ENCODE results near the gene TNS2. TPM values are rescaled to one million over a fixed set of nuclear protein-coding genes. Genes with fewer than 3 reads are reported as not detected.

Gene TNS2
- total and polyA plus RNA-seq, 10 of the 15 experiments (the other 5 are each of a cell fraction or from before 2014, with no cell fraction given) = 0.03 to 0.72 (median 0.16) TPM; not detected in 4

GRCh38 chr12:53086361-53086760 lies 36.5 kb downstream of the TNS2 start (continued):
- TF ChIP-seq ZBTB33 (IDR thresholded peaks at IDR 0.05) (no peak), RELA (IDR thresholded peaks at IDR 0.05; ENCODE audit: borderline replicate concordance, partially characterized antibody) (no peak)
- TF ChIP-seq, protein P1, sequence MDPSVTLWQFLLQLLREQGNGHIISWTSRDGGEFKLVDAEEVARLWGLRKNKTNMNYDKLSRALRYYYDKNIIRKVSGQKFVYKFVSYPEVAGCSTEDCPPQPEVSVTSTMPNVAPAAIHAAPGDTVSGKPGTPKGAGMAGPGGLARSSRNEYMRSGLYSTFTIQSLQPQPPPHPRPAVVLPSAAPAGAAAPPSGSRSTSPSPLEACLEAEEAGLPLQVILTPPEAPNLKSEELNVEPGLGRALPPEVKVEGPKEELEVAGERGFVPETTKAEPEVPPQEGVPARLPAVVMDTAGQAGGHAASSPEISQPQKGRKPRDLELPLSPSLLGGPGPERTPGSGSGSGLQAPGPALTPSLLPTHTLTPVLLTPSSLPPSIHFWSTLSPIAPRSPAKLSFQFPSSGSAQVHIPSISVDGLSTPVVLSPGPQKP (IDR thresholded peaks at IDR 0.05; ENCODE audit: low read depth, low read length) = no peak
- TF ChIP-seq, protein P2, sequence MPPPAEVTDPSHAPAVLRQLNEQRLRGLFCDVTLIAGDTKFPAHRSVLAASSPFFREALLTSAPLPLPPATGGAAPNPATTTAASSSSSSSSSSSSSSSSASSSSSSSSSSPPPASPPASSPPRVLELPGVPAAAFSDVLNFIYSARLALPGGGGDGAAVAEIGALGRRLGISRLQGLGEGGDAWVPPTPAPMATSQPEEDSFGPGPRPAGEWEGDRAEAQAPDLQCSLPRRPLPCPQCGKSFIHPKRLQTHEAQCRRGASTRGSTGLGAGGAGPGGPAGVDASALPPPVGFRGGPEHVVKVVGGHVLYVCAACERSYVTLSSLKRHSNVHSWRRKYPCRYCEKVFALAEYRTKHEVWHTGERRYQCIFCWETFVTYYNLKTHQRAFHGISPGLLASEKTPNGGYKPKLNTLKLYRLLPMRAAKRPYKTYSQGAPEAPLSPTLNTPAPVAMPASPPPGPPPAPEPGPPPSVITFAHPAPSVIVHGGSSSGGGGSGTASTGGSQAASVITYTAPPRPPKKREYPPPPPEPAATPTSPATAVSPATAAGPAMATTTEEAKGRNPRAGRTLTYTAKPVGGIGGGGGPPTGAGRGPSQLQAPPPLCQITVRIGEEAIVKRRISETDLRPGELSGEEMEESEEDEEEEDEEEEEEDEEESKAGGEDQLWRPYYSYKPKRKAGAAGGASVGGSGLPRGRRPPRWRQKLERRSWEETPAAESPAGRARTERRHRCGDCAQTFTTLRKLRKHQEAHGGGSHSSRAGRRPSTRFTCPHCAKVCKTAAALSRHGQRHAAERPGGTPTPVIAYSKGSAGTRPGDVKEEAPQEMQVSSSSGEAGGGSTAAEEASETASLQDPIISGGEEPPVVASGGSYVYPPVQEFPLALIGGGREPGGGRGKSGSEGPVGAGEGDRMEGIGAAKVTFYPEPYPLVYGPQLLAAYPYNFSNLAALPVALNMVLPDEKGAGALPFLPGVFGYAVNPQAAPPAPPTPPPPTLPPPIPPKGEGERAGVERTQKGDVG (CRISPR knock-in tag; IDR thresholded peaks at IDR 0.05) = no peak

- H3K9me3 ChIP-seq (replicated peaks; ENCODE audit: control insufficient read depth, insufficient read depth, low read length) = no peaks in the 10 kb centered on the region
- no peaks in the 10 kb centered on the region for H3K36me3 ChIP-seq (ENCODE audit: control insufficient read depth in 2 of 2, insufficient read depth in 2 of 2, low read length in 1 of 2)
- H3K9ac ChIP-seq (ENCODE audit: control insufficient read depth, insufficient read depth, low read length) = no peak overlapping the region
- 53% methylated on average over 6 of the region's 6 CpGs for WGBS (ENCODE audit: insufficient coverage, insufficient replicate concordance, low lambda C conversion rate, missing lambda C conversion rate)
- H3K4me1 ChIP-seq (ENCODE audit: control insufficient read depth, insufficient read depth, low read length) = no peaks in the 10 kb centered on the region
- H2AFZ ChIP-seq (ENCODE audit: control insufficient read depth, low read depth, low read length) = no peak overlapping the region
- H4K20me1 ChIP-seq (ENCODE audit: control insufficient read depth, insufficient read depth) = no peaks in the 10 kb centered on the region
- no peak overlapping the region for H3K4me2 ChIP-seq (ENCODE audit: control insufficient read depth, insufficient read depth)
- in situ Hi-C loops (cut with MboI) (no loop called here), intact Hi-C loops (cut with micrococcal nuclease; ENCODE audit: unreplicated experiment) (no loop called here)
- peaks cover 0 to 8% of the 10 kb centered on the region in 2 experiments; a peak in 2 of 4 replicates for H3K27me3 ChIP-seq (replicated peaks in 1 of 2; ENCODE audit: control insufficient read depth in 2 of 2, insufficient read depth in 2 of 2, low read length in 1 of 2)
- DNase-seq (ENCODE audit: low read depth, low spot score) (no peak), FAIRE-seq (no peak), ATAC-seq (no peak)
- H3K27ac ChIP-seq (ENCODE audit: control insufficient read depth, insufficient read depth) = no peak overlapping the region
- H3K79me2 ChIP-seq (ENCODE audit: control insufficient read depth, insufficient read depth, low read length) = no peaks in the 10 kb centered on the region
- CTCF ChIA-PET = interaction anchor here (0.8 to 3.0 kb wide), 4 partner anchors 9 to 35 kb away, joined by 4 to 17 read pairs (median 8); no protein-coding TSS in a partner anchor
- SMC1A ChIA-PET (ENCODE audit: uncharacterized antibody, unreplicated experiment) = interaction anchor here (1.0 kb wide), 1 partner anchor 11 kb away, joined by 3 read pairs; the partner anchor contains the start of gene SPRYD3
- POLR2A ChIA-PET = interaction anchor here (1.3 to 1.6 kb wide), 2 partner anchors 9 to 11 kb away, joined by 3 to 7 read pairs; partner anchors contain the start of gene SPRYD3
- no peak overlapping the region for H3K4me3 ChIP-seq
- RAD21 ChIA-PET (ENCODE audit: unreplicated experiment) = no interaction called here
- no TSS peak for BruUV-seq (replicated peaks)
- TF ChIP-seq RELB (IDR thresholded peaks at IDR 0.05; ENCODE audit: low read depth) (no peak), JUND (IDR thresholded peaks at IDR 0.05; ENCODE audit: low read depth, low read length) (no peak), RCOR1 (conservative IDR thresholded peaks at IDR 0.05; ENCODE audit: low read depth, low read length) (no peak), KDM1A (IDR thresholded peaks at IDR 0.05; ENCODE audit: borderline replicate concordance) (no peak), FOS (IDR thresholded peaks at IDR 0.05; ENCODE audit: borderline replicate concordance, extremely low read depth, insufficient read length) (no peak), NFXL1 (IDR thresholded peaks at IDR 0.05; ENCODE audit: borderline replicate concordance) (no peak)
- TF ChIP-seq, protein P2 (CRISPR knock-in tag; IDR thresholded peaks at IDR 0.05) = no peak
Observed at GRCh38 chr12:53090105-53090504, 40.2 kb downstream of the TNS2 start.

All from GM12878 (cell line).